Measurements from ENCODE around the gene TCF19.

- TF ChIP-seq CTCF (IDR thresholded peaks at IDR 0.05) (no peak), EZH2 (IDR thresholded peaks at IDR 0.05; ENCODE audit: borderline replicate concordance, insufficient read depth, low read depth, low read length, poor library complexity, severe bottlenecking) (no peak)
Observed at GRCh38 chr6:31209137-31209536, 50.7 kb downstream of the TCF19 start.
